Activated CD4-positive, alpha-beta T cell treated with anti-CD3 and anti-CD28 coated beads, Interleukin-2, Interleukin-4, amounts not matched to agents 100 ng/mL and 50 ng/mL, durations not matched to agents 16 hours and 8 hours (primary cell): ENCODE measurements around the gene RAB5B.

Experiments used
- DNase-seq: peaks from one replicate; pipeline ENCODE4 v3.0.0-alpha.2; 2020; ENCODE audit warnings: low spot score

RAB5B gene, protein sequence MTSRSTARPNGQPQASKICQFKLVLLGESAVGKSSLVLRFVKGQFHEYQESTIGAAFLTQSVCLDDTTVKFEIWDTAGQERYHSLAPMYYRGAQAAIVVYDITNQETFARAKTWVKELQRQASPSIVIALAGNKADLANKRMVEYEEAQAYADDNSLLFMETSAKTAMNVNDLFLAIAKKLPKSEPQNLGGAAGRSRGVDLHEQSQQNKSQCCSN

GRCh38 chr12:55973599-55974307, at the start of gene RAB5B:
Gene RAB5B, plus strand, starts transcription at chr12:55974078. Its CDS starts 12,883 bp downstream, at chr12:55986961.
- DNase-seq, result peak; percentile 100

DNA sequence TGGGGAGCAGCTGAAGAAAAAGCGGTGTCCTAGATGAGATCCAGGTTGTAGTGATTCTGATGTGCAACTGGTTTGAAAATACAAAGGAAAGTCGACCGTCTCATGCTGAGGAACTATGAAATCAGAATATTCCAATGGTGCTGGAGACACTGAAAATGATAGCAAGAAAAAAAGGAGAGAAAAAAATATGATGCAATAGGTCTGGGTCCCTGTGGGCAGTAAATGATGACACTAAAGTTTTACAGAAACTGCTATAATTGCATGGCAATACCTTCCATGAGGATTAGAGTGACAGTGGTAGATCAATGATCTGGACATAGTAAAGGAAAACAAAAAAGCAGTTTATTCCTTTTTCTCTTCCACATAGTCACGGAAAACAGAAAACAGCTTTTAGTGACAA, 48.5 kb upstream of the RAB5B start:
- DNase-seq, result no peak

DNA sequence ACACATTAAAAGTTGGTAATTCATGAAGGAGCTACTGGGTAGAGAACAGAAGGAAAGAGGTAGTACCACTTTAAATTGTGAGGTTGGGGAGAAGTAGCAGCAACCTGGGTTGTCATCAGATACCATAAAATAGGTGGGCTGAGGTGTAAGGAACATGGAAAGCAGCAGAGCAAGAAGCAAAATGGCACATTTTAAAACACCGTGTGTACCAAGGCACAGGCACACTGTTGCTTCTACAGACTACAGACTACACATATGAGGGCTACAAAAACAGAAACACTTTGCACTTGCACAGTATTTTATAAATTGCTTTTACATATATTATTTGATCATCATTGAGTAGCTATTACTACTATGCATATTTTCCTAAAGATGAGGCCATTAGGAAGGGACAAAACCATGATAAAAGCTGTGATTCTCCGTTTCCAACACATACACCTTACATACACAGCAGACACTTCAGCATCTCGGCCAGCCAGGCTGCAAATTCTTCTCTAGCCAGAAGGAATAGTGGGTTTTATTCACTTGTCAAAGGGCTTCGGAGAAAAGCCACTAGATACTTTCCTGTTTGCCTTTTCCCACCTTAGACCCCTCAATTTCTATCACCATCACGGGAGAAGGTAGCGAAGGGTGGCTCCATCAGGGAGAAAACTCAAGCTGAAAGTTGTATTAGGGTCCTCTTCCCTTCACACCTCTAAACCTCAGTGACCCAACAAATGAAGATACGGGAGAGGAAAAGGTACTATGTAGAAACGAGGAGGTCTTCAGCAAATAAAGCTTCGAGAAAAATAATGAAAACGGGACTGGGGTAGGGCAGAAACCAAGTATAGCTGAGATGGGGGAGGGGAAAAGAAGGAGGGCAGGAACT, 47.8 kb upstream of the RAB5B start:
- DNase-seq, result no peak

DNA sequence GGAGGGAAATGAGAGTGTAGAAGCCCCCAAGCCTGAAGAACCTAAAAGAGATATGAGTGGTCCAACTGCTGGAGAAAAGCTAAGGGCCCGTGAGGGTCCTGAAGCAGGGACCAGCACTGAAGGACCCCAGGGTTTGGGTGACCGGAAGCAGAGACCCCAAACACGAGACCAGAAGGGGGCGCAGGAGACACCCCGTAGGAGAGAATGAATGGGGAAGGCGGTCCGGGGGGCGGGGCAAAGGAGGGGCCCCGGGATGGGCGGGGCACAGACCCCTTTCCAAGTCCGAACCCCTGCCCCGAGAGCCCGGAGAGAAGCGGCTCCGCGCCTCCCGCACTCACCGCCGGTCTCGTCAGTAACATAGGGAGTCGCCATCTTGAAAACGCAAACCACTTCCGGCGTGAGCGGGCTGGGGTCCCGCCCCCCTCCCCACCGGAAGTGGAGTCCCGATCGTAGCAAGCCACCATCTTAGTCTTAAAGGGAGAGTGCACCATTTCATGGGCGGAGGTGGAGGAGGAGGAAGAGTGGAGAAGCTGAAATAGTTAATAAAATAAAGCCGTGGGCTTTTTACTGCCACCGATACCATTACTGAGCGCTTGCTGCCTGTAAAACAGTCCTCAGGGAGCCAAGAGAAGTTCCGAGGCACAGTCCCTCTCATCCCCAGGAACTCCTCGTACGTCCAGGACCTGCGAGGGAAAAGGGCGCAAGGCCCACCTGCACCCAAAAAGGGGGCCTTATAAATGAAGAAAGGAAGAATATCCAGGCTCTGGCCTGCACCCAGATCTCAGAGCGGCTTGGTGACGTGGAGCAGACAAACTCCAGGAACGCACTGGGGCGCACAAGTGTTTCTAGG, 46.9 kb upstream of the RAB5B start:
- DNase-seq, result peak; percentile 94

GRCh38 chr12:55927588-55928502, 46.0 kb upstream of the RAB5B start, which contains the start of gene PYM1:
Gene PYM1, minus strand, starts transcription at chr12:55927894. Its CDS starts 133 bp downstream, at chr12:55927761.
- DNase-seq, result peak; percentile 90

DNA sequence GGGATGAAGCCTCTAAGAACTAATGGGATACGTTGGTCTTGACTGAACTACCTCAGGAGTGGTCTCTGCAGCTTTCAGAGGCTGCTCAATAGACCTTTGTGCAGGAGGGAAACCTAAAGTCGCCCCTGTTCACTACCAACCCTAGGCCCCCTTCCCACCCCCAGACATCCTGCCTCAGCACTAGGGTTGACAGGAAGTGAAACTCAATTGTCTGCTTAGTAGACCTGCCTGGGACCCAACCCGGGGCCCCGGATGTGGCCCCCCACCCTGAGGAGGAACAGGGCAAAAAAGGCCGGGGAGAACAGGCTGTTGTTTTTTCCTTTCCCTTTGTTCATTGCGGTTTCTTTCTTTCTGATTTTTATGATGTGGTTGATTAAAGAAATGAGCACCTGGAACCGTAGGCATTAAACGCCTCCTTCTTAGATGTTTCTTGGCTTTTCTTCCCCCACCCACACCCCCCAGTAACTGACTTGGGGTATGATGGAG, 44.5 kb upstream of the RAB5B start:
- peak; percentile 91 for DNase-seq

GRCh38 chr12:55930771-55931316, 43.0 kb upstream of the RAB5B start, which contains the start of gene DGKA:
Gene DGKA, plus strand, starts transcription at chr12:55931162. Its CDS starts 5,342 bp downstream, at chr12:55936504.
- DNase-seq, result peak; percentile 81

GRCh38 chr12:55931317-55931779, 42.5 kb upstream of the RAB5B start:
- DNase-seq, result no peak

- no peak for DNase-seq
These were observed 41.9 kb upstream of the RAB5B start for GRCh38 chr12:55931780-55932550.

DNA sequence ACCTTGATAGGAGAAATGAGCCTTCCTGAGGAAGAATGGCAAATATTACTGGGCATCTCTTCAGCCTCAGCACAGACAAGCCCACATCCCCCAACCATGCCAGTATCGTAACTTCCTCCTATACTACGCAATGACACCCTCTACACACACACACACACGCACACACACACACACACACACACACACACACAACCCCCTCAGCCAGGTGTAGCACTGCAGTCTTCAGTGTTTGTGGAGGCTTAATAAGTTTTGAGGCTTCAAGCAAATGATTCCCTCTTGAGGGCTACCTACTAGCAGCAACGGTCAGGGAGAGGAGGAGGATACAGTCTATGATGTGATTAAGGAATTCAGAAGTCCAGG, 41.3 kb upstream of the RAB5B start:
- DNase-seq, result peak; percentile 58

DNA sequence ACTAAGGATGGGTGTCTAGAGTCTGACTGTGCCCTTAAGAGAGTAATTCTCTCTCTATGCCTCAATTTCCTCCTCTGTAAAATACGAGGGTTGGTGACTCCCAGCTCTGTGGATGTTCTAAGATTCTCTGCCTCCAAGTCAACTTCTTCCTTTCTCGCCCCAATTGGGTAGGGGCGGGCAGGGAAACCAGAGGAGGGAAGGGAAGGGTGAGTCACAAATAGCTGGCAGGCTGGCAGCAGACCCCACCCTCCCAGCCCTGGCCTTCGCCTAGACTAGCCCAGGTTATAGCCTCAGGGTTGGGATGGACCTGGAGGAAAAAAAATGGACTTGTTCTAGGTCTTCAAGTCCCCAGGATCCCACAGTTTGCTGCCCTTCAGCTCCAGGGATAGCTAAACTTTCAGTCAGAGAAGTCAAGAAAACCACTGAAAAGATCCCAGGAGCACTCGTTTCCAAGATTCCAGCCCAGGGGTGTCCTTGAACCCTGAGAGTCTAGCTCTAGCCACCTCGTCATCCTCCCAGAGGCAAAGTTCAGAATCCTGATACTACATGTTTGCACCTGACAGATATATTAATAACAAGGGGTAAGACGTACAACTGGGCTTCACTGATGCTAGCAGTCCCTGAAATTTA, 40.6 kb upstream of the RAB5B start:
- no peak for DNase-seq

- no peak for DNase-seq
These were observed 39.8 kb upstream of the RAB5B start for GRCh38 chr12:55933799-55934742.

- no peak for DNase-seq
These were observed 39.1 kb upstream of the RAB5B start for GRCh38 chr12:55934773-55935172.

DNA sequence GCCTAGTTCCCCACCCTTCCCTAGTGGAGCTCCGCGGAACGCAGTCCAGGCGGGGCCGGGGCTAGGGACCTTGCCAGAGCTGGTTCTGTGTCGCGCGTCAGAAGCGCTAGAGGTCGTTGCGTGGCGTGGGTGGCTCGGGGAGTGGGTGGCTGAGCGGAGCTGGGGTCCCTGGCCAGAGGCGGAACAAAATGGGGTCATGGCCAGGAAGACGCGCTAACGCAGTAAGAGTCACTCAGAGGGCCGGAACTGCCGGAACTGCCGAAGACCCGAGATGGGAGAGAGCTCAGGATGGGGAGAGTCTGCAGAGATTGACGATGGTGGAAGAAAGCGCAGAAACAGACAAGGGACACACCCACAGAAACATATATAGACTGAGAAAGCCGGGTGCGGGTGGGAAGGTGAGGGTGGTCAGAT, 38.1 kb upstream of the RAB5B start:
- peak; percentile 32 for DNase-seq

- no peak for DNase-seq
These were observed 35.9 kb upstream of the RAB5B start for GRCh38 chr12:55937981-55938380.

DNA sequence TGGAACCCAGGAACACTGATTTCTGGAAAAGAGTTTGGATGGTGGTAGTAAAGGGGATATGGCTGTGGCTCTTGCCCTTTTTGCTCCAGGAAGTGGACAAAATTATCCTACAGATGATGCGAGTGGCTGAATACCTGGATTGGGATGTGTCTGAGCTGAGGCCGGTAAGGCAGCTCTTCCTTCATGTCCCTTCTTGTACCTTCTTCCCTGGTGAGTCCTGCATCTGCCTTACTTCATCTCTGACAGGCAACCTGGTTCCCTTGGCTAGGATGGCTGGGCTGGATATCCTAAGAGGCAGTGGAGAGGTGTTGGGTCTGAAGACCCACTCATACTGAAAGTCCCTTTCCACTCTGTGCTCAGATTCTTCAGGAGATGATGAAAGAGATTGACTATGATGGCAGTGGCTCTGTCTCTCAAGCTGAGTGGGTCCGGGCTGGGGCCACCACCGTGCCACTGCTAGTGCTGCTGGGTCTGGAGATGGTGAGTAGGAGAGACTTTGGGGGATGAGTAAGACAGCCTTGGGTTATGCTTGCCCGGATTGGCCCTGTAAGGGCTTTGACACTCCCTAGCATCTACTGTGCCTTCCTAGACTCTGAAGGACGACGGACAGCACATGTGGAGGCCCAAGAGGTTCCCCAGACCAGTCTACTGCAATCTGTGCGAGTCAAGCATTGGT, 34.9 kb upstream of the RAB5B start:
- DNase-seq, result peak; percentile 31
